Mucosa of rectum (tissue), 2 donors: Measurements from ENCODE around the gene SCO2.

Experiments
- H3K27ac ChIP-seq, 2 donors: one replicate each; pipeline ENCODE4 v1.7.0; 2013; ENCODE audit warnings: inconsistent platforms in 2 of 2, low read depth in 2 of 2, low read length in 2 of 2
- H3K27me3 ChIP-seq, 2 donors: one replicate each; pipeline ENCODE4 v1.7.0; 2013; ENCODE audit warnings: low read length in 2 of 2; ENCODE audit not compliant: control insufficient read depth in 2 of 2, insufficient read depth in 2 of 2
- H3K36me3 ChIP-seq, 2 donors: one replicate each; pipeline ENCODE4 v1.7.0; 2013; ENCODE audit warnings: low read length in 2 of 2; ENCODE audit not compliant: control insufficient read depth in 2 of 2, insufficient read depth in 2 of 2
- H3K4me1 ChIP-seq, 2 donors: one replicate each; pipeline ENCODE4 v1.7.0; 2013; ENCODE audit warnings: low read length in 2 of 2, mild to moderate bottlenecking in 1 of 2; ENCODE audit not compliant: control insufficient read depth in 2 of 2, insufficient read depth in 2 of 2
- H3K4me3 ChIP-seq, 2 donors: one replicate each; pipeline ENCODE4 v1.7.0; 2013; ENCODE audit warnings: low read length in 2 of 2
- H3K9ac ChIP-seq, 2 donors: one replicate each; pipeline ENCODE4 v1.7.0; 2013; ENCODE audit warnings: low read length in 2 of 2, low read depth in 1 of 2, mild to moderate bottlenecking in 1 of 2
- H3K9me3 ChIP-seq, 2 donors: one replicate each; pipeline ENCODE4 v1.7.0; 2013; ENCODE audit warnings: low read length in 2 of 2; ENCODE audit not compliant: control insufficient read depth in 2 of 2
- donor health status: healthy.
- donor health status: Normal muscosa, but diverticular disease.

Gene SCO2

DNA sequence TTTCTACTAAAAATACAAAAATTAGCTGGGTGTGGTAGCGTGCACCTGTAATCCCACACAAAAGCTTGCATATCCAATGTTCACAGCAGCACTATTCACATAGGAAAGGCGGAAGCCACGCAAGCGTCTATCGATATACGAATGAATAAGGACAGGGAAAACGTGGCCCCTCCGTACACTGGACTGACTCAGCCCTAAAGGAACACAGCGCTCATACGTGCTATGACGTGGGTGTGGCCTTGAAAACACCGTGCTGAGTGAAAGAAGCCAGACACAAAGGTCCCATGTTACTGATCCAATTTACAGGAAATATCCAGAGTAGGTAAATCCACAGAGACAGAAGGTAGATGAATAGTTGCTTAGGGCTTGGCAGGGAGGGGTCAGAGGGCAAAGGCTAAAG lies 24.9 kb downstream of the SCO2 start:
- Histone ChIP-seq H3K9ac (no peak overlapping the region), H3K27me3 (no peaks in the 10 kb centered on the region), H3K9me3 (no peaks in the 10 kb centered on the region), H3K27ac (no peak overlapping the region), H3K4me3 (no peak overlapping the region), H3K36me3 (peaks cover 8 to 11% of the 10 kb centered on the region in 2 donors), H3K4me1 (peaks cover 2 to 4% of the 10 kb centered on the region in 2 donors)

DNA sequence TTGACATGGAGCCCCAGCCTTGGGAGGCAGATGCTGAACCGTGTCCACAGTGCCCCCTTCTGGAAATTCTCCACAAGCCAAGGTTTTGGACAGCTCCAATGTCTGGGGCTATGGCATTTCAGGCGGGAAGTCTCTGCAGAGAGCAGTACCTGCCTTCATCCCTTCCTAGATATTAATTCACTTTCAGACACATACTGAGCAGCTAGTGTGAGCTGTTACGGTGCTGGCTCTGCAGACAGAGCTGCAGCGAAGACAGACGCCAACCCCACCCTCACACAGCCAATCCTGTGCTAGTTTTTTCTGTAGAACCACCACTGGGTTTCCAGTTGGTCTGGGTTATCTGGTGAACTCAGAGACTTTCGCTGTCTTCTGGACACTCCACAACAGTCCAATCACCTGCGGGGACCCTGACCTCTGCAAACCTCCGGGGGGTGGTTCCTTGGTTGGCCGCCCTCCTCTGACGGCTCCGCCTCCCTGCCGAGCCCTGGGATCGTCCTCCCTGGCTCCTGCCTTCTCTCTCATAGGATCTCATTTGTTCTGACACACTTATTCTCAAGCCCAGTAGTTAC lies 27.0 kb downstream of the SCO2 start:
- Histone ChIP-seq H3K9me3 (no peaks in the 10 kb centered on the region), H3K27me3 (no peaks in the 10 kb centered on the region), H3K4me1 (peaks cover 2 to 4% of the 10 kb centered on the region in 2 donors), H3K27ac (no peak overlapping the region), H3K9ac (no peak overlapping the region), H3K36me3 (peaks cover 3 to 6% of the 10 kb centered on the region in 2 donors), H3K4me3 (peak overlapping the region; percentile 8 to 31)

DNA sequence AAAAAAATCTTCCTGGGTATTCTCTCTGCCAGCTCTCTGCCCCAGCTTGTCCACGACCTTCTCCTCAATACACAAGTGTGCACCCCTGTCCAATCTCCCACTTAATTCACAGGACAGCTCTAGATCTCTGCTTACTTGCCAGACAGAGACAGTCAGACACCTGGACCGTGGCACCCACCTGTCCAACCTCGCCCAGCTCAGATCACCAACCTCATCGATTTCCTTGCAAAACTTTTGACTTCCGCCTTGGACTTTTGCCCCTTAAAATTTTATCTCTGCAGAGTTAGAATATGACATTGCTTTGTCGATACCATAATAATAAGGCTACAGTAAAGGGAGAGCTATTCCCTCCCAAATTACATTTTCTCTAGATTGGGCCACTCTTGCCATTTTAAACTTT lies 28.3 kb downstream of the SCO2 start:
- Histone ChIP-seq H3K4me1 (peaks cover 2 to 4% of the 10 kb centered on the region in 2 donors), H3K36me3 (no peaks in the 10 kb centered on the region), H3K4me3 (no peak overlapping the region), H3K9me3 (no peaks in the 10 kb centered on the region), H3K27ac (no peak overlapping the region), H3K9ac (no peak overlapping the region), H3K27me3 (no peaks in the 10 kb centered on the region)

DNA sequence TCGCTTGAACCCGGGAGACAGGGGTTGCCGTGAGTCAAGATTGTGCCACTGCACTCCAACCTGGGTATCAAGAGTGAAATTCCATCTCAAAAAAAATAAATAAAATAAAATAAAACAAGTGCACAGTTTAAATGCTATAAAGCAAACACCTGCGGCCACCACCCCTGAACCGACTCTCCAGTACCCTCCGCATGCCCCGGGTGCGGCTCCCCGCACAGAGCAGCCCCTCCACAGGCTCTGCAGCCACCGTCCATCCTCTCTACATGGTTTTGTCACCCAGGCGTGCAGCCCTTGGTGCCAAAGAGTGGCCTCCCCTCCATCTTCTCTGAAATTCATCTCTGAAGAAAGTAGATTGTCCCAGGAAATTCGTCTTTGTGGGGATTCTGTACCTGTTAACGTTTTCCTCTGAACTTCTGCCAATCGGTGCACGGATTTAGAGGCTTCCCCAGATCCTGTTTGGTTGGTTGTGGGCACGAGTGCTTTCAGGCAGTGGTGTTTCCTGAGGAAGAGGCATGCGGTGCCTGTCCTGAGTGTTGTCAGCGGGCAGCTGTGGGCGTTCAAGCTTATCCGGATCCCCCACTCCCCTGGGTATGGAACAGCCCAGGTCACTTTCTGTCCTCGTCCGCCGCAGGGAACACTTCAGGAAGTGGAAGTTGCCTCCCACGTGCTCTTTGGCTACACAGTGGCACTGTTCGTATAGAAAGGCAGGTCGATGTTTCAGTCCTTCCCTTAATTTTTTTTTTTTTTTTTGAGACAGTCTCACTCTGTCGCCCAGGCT lies 34.7 kb downstream of the SCO2 start:
- Histone ChIP-seq H3K27ac (no peak overlapping the region), H3K36me3 (no peaks in the 10 kb centered on the region), H3K9me3 (no peaks in the 10 kb centered on the region), H3K27me3 (no peaks in the 10 kb centered on the region), H3K4me1 (no peaks in the 10 kb centered on the region), H3K4me3 (no peak overlapping the region), H3K9ac (no peak overlapping the region)

DNA sequence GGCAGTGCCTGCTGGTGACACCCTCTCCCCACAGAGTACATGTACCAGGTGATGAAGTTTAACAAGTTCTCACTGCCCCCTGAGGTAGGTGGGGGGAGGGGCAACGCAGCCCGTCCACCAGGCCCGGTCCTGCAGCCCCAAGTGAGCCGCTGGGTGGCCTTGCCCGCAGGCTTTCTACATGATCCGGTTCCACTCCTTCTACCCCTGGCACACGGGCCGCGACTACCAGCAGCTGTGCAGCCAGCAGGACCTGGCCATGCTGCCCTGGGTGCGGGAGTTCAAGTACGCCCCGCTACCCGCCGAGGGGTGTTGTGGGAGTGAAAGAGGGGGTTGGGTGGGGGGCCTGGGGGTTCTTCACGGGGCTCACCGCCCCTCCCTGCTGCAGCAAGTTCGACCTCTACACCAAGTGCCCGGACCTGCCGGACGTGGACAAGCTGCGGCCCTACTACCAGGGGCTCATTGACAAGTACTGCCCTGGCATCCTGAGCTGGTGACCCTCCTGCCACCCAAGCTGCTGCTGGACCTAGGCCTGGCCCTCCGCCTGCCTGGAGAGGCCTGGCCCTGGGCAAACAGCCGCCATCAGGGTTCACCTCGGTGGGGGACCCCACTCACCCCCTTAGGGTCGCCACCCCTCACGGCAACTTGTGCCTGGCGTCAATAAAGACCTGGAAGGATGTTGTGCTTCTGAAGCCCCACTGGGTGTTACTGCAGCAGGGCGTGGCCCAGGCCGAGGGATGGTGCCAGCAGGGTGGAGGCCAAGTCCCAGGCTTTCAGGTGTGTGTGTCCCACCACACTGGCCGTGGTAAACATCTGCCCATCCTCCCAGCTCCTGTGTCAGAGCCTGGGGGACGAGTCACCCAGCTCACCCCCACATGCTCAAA lies 35.8 kb downstream of the SCO2 start:
- H3K36me3 ChIP-seq, result no peaks in the 10 kb centered on the region
- H3K27me3 ChIP-seq, result no peaks in the 10 kb centered on the region
- no peaks in the 10 kb centered on the region for H3K9me3 ChIP-seq
- H3K4me1 ChIP-seq, result peaks cover 0 to 1% of the 10 kb centered on the region in 2 donors
- no peak overlapping the region for H3K9ac ChIP-seq
- no peak overlapping the region for H3K4me3 ChIP-seq
- no peak overlapping the region for H3K27ac ChIP-seq

DNA sequence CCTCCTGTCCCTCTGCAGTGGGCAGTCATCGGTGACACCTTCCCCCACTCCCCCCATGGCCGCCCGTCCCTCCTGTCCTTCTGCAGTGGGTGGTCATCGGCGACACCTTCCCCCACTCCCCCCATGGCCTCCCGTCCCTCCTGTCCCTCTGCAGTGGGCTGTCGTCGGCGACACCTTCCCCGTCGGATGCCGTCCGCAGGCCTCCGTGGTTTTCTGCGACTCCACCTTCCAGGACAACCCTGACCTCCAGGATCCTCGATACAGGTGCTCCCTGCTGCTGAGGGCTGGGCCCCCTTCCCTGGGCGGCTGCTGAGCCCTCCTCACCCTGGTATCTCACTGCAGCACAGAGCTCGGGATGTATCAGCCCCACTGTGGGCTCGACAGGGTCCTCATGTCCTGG lies 36.5 kb downstream of the SCO2 start:
- Histone ChIP-seq H3K9me3 (no peaks in the 10 kb centered on the region), H3K4me3 (no peak overlapping the region), H3K4me1 (peaks cover 4 to 8% of the 10 kb centered on the region in 2 donors), H3K27me3 (no peaks in the 10 kb centered on the region), H3K9ac (no peak overlapping the region), H3K27ac (no peak overlapping the region), H3K36me3 (no peaks in the 10 kb centered on the region)

DNA sequence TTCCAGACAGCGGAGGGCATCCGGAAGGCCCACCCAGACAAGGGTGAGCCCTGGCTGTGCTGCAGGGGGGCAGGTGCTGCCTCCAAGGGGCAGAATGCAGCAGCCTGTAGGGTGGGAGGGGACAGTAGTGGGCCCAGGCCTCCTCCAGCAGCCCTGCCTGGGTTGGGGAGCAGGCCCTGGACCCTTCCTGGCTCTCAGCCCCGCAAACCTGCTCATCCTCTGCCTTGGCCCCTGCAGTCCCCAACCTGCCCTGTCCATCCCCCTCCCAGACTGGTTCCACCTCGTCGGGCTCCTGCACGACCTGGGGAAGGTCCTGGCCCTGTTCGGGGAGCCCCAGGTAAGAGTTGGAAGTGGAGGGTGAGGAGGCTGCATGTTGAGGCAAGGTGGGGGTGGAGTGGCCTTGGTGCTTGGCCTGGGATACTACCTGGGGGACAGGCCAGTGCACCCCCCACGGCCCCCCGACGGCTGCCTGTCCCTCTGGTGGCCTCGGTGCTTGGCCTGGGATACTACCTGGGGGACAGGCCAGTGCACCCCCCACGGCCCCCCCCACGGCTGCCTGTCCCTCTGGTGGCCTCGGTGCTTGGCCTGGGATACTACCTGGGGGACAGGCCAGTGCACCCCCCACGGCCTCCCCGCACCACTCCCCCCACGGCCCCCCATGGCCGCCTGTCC lies 37.3 kb downstream of the SCO2 start:
- no peak overlapping the region for H3K4me3 ChIP-seq
- no peaks in the 10 kb centered on the region for H3K9me3 ChIP-seq
- H3K27me3 ChIP-seq, result no peaks in the 10 kb centered on the region
- no peak overlapping the region for H3K27ac ChIP-seq
- peaks cover 5 to 12% of the 10 kb centered on the region in 2 donors for H3K4me1 ChIP-seq
- H3K9ac ChIP-seq, result no peak overlapping the region
- no peaks in the 10 kb centered on the region for H3K36me3 ChIP-seq

DNA sequence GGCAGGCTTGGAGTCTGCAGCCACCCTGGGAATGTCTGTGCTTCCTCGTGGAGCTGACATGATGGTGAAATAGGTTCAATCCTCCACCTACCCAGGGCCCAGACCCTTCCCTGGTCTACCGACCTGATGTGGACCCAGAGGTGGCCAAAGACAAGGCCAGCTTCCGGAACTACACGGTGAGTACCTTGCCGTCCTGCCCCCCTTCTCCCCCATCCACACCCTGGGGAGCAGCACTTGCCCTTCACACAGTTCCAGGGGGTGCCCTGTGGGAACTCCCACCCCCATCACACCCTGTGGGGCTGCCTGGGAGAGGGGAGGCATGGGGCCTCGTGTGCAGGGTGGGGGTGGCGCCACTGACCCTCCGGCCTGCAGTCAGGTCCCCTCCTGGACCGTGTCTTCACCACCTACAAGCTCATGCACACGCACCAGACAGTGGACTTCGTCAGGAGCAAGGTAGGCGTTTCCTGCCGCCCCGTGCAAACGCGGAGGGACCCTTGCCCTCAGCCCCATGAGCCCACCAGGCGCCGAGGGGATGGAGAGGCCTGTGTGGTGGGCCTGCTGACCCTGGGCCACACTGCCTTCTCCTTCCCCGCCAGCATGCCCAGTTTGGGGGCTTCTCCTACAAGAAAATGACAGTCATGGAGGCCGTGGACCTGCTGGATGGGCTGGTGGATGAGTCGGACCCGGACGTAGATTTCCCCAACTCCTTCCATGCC lies 38.0 kb downstream of the SCO2 start:
- Histone ChIP-seq H3K9ac (no peak overlapping the region), H3K4me3 (no peak overlapping the region), H3K27ac (no peak overlapping the region), H3K4me1 (peaks cover 5 to 12% of the 10 kb centered on the region in 2 donors), H3K27me3 (no peaks in the 10 kb centered on the region), H3K36me3 (no peaks in the 10 kb centered on the region), H3K9me3 (no peaks in the 10 kb centered on the region)

DNA sequence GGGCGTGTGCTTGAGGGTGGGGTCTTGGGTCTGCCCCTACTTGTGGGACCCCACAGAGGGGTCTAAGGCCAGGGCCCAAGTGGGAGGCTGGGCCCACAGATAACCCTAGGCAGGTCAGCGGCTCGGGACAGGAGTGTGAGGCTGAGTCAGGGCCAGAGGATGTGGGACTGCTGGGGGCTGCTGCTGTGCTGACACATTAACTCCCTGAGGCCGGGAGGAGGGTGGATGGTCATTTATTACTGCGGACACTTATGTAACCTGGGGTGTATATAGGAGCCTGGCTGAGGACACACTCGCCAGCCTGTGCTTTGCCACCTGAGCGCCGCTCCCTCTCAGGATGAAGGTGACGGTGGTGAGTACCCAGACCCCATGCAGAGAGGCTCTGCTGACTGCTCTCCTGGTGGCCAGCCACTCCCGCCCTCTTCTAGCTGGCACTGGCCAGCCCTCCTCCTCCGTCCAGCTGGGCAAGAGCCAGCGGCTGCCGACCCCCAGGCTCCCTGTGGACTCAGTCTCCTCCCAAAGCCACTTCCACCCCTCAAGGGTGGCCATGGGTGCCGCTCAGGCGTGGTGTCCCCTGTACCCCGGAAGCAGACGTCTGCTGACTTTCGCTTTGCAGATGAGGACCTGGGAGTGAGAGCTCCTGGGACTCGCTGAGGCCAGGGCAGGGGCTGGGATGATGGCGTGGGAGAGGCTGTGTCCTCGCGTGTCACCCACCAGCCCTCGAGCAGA lies 38.7 kb downstream of the SCO2 start, which contains the start of gene MIOX:
MIOX (plus strand) TSS at position 299 of the 729 bp plus-strand sequence; CDS start at position 338, 39 bp downstream.
- Histone ChIP-seq H3K4me3 (no peak within 1 kb of the TSS), H3K9me3 (no peaks in the 10 kb centered on the region), H3K27ac (no peak within 1 kb of the TSS), H3K36me3 (no peaks in the 10 kb centered on the region), H3K4me1 (peaks cover 9 to 17% of the 10 kb centered on the region in 2 donors), H3K27me3 (peaks cover 0 to 1% of the 10 kb centered on the region in 2 donors), H3K9ac (no peak within 1 kb of the TSS)
